Measurements from ENCODE around the gene SLC5A11.

DNA sequence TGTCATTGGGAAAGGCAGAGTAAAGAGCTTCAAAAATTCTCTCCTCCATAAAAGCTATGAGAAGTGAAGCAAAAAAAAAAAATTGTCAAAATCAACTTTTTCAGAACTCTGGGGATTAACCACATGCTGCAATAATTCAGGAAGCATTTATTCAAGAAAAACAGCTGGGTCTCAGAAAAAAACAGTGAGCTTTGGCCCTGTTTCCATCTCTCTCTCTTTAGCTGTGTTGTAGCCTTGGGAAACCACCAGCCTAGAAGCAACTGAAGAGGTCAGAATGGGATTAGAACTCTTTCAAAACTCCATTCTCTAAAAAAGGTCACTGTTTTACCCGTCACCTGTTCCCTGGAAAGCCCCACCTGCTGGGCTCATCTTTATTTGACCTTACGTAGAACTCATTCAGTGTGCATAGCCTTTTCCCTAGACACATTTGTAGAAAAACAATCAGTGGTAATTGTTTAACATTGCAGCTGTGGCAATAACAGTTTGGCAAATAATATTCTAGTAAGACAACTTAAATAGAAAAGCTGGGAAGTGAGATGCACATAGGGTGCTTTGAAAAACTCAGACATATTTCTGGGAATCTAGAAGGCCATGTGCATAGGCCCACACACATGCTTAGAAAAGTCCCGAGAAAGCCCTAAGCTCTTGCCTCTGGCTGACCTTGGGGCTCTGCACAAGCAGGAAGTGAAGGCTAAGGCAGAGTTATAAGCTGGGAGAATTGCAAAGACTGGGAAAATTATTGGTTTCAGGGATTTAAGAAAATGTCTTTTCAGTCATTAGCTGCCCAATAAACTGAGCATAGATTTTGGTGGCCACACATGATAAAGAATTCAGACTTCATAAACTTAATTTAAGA is 18.0 kb downstream of the SLC5A11 start:
- TF ChIP-seq TCF4 (CRISPR knock-in tag; IDR thresholded peaks at IDR 0.05; ENCODE audit: borderline replicate concordance): no peak
- TF ChIP-seq, protein P1, sequence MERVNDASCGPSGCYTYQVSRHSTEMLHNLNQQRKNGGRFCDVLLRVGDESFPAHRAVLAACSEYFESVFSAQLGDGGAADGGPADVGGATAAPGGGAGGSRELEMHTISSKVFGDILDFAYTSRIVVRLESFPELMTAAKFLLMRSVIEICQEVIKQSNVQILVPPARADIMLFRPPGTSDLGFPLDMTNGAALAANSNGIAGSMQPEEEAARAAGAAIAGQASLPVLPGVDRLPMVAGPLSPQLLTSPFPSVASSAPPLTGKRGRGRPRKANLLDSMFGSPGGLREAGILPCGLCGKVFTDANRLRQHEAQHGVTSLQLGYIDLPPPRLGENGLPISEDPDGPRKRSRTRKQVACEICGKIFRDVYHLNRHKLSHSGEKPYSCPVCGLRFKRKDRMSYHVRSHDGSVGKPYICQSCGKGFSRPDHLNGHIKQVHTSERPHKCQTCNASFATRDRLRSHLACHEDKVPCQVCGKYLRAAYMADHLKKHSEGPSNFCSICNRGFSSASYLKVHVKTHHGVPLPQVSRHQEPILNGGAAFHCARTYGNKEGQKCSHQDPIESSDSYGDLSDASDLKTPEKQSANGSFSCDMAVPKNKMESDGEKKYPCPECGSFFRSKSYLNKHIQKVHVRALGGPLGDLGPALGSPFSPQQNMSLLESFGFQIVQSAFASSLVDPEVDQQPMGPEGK (CRISPR knock-in tag; IDR thresholded peaks at IDR 0.05; ENCODE audit: borderline replicate concordance): no peak
- TF ChIP-seq PPARA (CRISPR knock-in tag; IDR thresholded peaks at IDR 0.05; ENCODE audit: borderline replicate concordance): no peak
- TF ChIP-seq ZFP30 (CRISPR knock-in tag; IDR thresholded peaks at IDR 0.05): no peak
- no peak for TF ChIP-seq BACH2 (CRISPR knock-in tag; IDR thresholded peaks at IDR 0.05; ENCODE audit: borderline replicate concordance)
- no peak for TF ChIP-seq RARB (CRISPR knock-in tag; IDR thresholded peaks at IDR 0.05)
- no peak for TF ChIP-seq ARNTL (CRISPR knock-in tag; IDR thresholded peaks at IDR 0.05; ENCODE audit: borderline replicate concordance, low read depth)
- TF ChIP-seq ZNF8 (CRISPR knock-in tag; IDR thresholded peaks at IDR 0.05): no peak
- TF ChIP-seq TOX (CRISPR knock-in tag; IDR thresholded peaks at IDR 0.05; ENCODE audit: borderline replicate concordance): no peak
- TF ChIP-seq SNAI2 (CRISPR knock-in tag; IDR thresholded peaks at IDR 0.05): no peak
- TF ChIP-seq ESRRG (CRISPR knock-in tag; IDR thresholded peaks at IDR 0.05): no peak
